Activated T-cell treated with anti-CD3 and anti-CD28 coated beads, Interleukin-2, amount 50 U/mL, for 48 hours (primary cell): Measurements from ENCODE around the gene PRODH2.

Experiments
- DNase-seq, 2 experiments: peaks; one replicate each; pipeline ENCODE4 v3.0.0-alpha.2; 2020

Gene PRODH2

GRCh38 chr19:35812220-35813042 is at the start of gene PRODH2:
Gene PRODH2, minus strand, starts transcription at chr19:35812845. Its CDS starts 40 bp downstream, at chr19:35812805.
- DNase-seq = no peak

DNA sequence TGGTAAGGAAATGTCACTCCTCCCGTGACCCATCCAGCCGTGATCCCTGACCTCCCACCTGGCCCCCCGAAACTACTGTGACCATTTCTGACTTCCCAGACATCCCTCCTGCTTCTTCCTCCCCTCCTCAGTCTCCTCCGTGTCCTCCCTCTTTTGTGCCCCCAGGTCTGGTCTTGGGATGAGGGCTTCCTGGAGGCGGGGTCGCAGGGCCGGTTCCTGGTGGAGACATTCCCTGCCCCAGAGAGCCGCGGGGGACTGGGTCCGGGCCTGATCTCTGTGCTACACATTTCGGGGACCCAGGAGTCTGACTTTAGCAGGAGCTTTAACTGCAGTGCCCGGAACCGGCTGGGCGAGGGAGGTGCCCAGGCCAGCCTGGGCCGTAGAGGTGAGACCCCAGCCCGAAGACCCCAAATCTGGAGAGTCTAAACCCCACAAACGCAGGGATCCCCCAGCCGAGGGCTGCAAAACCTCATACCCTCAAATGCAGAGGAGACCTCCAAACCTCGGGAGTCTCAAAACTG is 49.1 kb upstream of the PRODH2 start:
- DNase-seq = no peak

- no peak for DNase-seq
These were observed 48.4 kb upstream of the PRODH2 start for GRCh38 chr19:35860818-35861639.

DNA sequence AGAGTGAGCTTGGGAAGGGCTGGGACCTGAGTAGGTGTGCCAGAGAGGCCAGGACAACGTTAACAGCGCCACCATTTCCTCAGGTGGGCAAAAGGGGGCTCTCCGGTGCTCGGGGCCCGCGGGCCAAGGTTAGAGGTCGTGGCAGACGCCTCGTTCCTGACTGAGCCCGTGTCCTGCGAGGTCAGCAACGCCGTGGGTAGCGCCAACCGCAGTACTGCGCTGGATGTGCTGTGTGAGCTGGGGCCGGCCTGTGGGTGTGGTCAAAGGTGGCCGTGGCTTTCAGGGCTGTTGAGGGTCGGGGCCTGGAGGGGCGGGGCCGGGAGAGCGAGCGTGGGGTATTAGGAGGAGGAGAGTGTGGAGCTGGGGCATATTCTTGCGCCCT is 47.8 kb upstream of the PRODH2 start:
- no peak for DNase-seq

- no peak for DNase-seq
These were observed 46.8 kb upstream of the PRODH2 start for GRCh38 chr19:35859414-35859813.

- DNase-seq = no peak
These were observed 45.7 kb upstream of the PRODH2 start for GRCh38 chr19:35858311-35858710.

DNA sequence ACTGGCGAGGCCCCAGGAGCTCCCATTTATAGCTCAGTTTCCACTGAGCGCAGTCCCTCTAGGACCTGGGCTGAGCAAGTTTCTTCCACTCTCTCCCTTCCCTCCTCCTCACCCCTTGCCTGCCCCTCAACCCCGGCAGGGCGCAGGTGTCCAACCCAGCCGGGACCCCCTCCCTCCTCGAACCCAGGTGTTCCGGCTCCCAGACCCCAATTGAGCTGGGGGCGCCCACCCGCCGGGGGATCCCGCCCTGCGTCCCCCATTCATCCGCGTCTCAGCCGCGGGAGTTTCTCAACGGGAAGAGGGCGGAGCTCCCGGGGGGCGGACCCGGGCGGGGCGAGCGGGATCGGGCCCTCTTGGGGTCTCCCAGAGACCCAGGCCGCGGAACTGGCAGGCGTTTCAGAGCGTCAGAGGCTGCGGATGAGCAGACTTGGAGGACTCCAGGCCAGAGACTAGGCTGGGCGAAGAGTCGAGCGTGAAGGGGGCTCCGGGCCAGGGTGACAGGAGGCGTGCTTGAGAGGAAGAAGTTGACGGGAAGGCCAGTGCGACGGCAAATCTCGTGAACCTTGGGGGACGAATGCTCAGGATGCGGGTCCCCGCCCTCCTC is 44.0 kb upstream of the PRODH2 start, which contains the start of gene KIRREL2:
Gene KIRREL2, plus strand, starts transcription at position 366 of the 604 bp plus-strand sequence. Its CDS starts 209 bp downstream, at position 575.
- peak; percentile 65 to 69 for DNase-seq

GRCh38 chr19:35853038-35853756 is 40.6 kb upstream of the PRODH2 start:
- no peak for DNase-seq

DNA sequence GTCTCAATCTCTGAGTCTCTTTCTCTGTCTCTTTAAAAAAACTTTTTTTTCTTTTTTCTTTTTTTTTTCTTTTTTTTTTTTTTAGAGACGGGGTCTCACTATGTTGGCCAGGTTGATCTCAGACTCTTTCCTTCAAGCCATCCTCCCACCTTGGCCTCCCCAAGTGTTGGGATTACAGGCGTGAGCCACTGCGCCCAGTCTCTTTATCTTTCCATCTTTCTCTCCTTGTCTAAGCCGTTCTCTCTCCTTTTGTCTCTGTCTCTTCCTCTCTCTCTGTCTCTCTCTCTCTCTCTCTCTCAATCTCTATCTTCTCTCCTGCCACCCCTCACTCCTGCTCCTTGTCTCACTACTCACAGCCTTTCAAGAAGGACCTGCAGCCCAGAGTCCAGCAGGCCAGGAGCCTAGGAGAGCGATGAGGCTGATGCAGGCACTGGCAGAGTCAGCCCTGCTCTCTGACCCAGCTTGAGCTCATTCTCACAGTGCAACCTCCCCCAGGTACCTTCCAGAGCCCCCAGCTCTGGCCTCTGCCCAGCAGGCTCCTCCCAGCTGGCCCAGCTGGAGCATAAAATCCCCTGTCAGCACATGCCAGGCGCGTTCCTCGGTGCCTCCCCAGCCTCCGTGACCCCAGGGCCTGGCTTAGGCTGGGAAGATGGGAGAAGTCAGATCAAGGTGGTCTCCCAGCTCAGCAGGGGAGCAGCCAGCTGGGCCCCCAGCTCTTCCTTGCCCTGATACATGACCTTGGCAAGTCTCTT is 39.6 kb upstream of the PRODH2 start, which contains the start of gene NPHS1:
Gene NPHS1, minus strand, starts transcription at position 476 of the 752 bp plus-strand sequence. CDS start 667 bp downstream, outside the sequence.
- no peak for DNase-seq

DNA sequence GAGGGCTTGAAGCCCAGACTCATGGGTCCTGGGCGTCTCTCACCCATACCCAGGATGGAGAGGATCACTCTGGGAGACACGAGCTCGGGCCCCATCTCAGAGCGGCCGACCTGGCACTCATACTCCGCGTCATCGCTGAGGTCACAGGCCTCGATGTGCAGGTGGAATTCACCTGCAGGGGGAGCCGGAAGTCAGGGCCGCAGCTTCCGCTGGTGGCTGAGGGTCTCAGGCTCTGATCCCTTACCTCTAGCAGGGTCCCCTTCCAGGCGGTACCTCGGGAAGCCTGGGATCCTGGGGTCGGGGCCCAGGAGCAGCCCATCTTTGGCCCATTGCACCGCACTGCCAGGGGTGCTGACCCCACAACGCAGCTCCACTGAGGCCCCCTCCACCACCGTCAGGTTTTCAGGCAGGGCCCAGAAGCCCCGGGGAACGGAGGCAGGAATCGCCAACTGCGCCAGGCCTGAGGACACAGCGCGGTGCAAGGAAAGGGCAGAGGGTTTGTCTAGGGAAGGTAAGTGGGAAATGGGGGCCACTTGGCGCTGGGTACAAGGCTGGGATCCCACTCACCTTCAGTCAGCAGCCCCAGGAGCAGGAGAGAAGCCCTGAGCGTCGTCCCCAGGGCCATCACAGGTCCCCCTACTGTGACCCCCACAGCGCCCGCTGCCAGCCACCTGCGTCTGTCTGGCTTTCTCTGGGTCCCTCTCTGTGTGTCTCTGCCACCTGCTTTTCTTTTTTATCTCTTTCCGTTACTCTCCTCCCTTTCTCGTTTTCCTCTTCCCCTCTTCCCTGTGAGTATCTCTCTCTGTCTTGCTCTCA is 38.8 kb upstream of the PRODH2 start:
- DNase-seq = no peak

DNA sequence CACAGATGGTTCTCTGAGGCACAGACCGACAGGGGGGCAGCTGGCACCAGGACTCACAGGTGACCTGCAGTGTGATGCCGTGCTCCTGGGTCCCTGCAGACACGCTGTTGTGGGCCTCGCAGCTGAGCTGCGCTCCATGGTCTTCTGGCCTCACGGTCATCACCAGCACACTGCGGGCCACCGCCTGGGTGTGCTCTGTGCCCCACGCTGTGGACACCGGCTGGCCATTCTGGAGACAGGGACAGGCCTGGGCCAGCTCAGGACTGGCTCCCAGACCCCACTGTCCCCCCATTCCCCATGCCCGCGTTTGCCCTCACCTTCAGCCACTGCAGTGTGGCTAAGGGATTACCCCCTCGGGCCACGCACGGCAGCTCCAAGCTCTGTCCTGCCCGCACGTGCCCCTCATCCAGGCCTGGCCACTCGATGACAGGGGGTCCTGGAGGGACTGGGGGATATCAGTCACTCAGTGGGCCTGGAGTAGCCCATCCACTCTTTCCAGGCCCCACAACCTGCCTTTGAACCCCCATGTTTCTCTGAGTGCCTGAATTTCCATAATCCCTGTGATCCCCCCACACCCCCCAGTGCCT is 36.4 kb upstream of the PRODH2 start:
- no peak for DNase-seq

DNA sequence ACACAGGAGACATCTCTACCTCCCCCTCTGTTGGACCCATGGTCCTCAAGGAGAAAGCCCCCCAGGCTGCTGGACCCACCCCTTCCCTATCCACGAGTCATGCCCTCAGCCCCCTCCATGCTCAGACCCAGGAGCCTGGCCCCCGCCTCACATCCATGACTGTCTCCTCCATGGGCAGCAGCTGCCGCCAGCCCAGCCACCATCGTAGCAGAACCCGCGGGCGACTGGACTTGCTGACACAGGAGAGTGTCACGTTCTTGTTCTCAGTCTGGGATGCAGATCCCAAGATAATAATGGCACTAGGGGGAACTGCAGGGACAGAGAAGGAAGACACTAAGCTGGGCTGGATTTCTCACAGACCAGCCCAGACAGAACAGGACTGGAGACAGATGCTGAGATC is 35.8 kb upstream of the PRODH2 start:
- DNase-seq = no peak

GRCh38 chr19:35847911-35848310 is 35.3 kb upstream of the PRODH2 start:
- no peak for DNase-seq

- no peak for DNase-seq
These were observed 33.5 kb upstream of the PRODH2 start for GRCh38 chr19:35846038-35846668.

- DNase-seq = peak in 1 of 2 experiments; percentile 38
These were observed 32.8 kb upstream of the PRODH2 start for GRCh38 chr19:35845215-35846037.

- DNase-seq = no peak
These were observed 32.0 kb upstream of the PRODH2 start for GRCh38 chr19:35844482-35845214.

DNA sequence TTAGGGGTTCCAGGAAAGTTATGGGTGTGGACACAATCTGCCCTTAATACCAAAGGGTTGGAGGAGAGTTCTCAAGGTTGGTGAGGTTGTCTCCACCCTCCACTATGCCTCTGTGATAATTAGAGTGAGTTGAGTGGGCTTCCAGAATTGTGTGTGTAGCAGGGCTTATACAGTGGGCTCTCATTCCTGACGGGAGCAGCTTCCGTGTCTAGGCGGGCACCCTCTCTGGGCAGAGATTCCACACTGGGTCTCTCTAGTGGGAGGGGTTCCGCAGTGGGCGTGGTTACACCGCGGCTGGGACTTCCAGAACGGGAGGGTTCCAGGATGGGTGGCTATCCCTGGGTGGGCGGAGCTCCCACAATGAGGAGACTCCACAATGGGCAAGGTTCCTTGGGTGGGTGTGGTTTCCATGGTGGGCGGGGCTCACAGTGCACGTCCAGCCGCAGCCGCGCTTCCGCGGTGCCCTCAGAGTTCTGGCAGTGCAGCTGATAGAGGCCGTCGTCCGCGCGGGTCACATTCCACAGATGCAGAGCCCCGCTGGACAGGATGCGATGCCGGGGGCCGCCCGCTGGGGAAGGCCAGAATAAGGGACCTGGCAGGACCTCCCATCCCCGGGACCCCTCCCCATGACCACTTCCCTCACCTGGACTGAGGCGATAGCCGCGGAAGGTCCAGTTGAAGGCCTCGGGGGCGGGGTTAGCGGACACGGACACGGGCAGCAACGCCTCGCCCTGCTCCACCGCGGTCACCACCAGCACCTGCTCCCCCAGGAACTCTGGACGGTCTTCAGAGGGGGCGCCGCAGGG is 31.2 kb upstream of the PRODH2 start:
- DNase-seq = peak in 1 of 2 experiments; percentile 50
